HG03575 (cell line): ENCODE data around the gene BCAS3.
A peak's percentile ranks its signal among the peaks of the same experiment; 100 is the strongest.

Source experiments
- ATAC-seq: cut with Tn5 transposase; IDR thresholded peaks from one replicate; pipeline ENCODE4 v1.9.1; 2021; ENCODE audit not compliant: unreplicated experiment, insufficient number of reproducible peaks, low FRiP score; ENCODE audit errors: extremely low read depth

BCAS3 gene

DNA sequence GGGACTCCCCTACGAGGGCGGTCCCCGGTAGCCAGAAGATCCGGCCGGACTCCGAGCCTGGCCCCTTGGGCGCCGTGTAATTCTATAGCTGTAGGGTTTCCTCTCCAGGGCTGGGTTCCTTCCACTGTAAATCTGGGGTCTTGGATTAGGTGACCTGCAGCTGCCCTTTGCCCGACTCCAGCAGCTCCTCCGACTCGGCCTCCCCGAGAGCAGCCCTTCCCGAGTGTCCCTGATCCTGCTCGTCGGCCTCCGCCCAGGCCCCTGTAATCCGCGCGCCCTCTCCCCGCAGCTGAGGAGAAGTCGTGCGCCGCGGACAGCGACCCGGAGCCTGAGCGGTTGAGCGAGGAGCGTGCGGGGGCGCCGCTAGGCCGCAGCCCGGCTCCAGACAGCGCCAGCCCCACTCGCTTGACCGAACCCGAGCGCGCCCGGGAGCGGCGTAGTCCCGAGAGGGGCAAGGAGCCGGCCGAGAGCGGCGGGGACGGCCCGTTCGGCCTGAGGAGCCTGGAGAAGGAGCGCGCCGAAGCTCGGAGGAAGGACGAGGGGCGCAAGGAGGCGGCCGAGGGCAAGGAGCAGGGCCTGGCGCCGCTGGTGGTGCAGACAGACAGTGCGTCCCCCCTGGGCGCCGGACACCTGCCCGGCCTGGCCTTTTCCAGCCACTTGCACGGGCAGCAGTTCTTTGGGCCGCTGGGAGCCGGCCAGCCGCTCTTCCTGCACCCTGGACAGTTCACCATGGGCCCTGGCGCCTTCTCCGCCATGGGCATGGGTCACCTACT is 727.4 kb downstream of the BCAS3 start:
- no peak for ATAC-seq

DNA sequence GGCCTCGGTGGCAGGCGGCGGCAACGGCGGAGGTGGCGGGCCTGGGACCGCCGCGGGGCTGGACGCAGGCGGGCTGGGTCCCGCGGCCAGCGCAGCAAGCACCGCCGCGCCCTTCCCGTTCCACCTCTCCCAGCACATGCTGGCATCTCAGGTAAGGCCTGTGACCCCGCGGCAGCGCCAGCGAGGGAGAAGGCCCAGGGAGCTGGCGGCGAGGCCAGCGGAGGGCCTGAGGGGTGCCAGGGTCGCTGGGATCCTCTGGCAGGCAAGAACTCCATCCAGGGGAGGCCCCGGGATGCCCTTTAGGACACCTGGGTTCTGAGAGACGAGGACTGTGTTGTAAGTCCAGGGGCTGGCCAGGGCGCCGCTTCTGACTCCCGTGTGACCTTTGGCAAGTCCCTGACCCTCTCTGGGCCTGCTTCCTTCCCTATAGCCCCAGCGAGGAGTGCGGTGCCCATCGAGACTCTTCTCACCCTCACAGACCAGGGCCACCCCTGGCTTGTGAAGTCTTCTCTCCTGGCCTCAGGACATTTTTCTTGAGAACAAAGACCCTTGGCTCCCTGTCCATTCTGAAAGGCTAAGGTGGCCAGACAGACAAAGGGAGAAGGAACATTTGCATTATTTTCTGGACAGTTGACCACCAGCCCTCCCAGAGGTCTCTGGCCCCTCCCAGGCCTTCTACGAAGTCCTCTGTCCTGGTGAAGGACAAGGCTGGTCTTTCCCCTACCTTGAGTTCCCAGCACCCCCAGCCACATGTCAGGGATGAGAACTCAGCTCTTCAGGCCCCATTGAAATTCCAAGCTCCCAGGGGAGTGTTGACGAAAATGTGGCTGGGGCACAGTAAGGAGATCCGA is 728.3 kb downstream of the BCAS3 start:
- ATAC-seq: no peak

DNA sequence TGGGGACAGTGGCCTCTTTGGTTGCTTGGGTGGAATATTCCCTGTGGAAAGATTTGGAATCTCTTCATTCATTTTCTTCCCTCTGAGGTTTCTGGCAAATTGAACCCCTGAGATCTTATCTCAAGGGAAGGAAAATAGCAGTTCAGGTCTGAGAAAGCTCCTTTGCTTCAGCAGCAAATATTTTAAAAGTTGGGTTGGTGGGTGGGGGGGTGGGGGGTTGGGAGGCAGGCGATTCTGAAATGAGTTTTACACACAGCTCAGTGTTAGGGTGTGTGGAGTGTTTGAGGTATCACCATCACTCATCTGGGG is 728.8 kb downstream of the BCAS3 start:
- no peak for ATAC-seq

DNA sequence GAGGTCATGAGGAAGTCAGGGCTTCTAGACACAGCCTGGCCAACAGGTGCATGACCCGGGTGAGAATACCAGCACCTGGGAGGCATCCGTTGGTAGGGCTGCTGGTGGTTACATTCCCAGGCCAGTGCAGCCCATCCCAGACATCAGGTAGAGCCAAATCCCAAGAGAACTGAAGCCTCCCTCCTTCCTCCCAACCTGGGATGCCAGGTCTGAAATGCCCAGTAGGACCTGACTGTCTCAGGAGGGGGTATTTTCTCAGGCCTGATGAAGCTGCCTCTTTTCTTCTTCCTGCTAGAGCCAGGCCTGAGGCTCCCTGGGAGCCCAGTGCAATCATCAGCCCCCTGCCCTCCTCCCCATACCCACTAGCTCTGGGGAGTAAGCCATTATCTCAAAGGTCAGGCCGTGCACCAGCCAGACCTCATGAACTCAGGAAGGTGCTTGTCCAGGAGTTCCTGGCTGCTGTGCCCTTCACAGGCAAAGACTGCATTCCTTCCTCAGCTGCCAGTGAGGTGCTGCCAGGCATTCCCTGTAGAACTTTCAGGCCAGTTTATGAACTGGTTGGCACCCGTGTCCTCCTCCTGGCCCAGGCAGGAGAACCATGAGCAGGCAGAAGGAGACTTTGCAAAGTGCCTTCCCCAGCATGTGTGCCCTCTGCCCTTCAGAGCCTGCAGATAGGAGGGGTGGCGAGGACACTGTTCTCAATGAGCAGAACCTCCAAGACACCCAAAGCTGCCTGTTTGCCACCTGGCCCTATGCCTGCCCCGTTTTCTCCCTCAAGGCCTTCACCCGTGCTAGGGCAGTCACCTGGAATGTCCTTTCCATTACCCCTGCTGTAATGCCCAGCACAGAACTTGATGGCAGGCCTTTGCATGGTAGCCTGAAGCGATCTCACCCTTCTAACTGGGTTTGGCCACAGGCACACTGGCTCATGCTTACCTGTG is 729.6 kb downstream of the BCAS3 start:
- no peak for ATAC-seq

DNA sequence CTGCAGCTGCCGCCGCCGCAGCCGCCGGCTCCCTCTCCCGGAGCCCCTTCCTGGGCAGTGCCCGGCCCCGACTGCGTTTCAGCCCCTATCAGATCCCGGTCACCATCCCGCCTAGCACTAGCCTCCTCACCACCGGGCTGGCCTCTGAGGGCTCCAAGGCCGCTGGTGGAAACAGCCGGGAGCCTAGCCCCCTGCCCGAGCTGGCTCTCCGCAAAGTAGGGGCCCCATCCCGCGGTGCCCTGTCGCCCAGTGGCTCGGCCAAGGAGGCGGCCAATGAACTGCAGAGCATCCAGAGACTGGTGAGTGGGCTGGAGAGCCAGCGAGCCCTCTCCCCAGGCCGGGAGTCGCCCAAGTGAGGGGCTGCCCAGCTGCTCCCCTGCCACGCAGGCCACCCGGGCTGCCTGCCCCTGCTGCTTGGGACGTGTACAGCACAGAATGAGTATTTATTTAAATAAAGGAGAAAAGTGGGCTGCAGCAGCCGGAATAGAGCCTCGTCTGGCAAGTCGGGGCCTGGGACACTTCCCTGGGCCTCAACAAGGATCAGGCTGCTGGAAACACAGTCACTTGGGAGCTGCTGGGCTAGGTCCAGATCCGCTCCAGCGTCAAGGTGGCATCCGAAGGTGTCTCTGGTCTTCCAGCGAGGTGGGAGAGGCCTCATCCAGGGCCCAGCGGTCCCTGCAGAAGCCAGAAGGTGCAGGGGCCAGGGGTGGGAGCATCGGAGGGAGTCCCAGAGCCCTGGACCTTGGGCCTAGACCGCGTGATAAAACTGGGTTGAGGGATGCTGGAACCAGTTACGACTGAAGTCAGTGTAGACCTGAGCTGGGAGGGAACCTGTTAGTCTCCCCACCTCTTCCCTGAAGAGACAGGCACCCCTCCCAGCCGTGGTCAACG is 730.7 kb downstream of the BCAS3 start:
- ATAC-seq: no peak

DNA sequence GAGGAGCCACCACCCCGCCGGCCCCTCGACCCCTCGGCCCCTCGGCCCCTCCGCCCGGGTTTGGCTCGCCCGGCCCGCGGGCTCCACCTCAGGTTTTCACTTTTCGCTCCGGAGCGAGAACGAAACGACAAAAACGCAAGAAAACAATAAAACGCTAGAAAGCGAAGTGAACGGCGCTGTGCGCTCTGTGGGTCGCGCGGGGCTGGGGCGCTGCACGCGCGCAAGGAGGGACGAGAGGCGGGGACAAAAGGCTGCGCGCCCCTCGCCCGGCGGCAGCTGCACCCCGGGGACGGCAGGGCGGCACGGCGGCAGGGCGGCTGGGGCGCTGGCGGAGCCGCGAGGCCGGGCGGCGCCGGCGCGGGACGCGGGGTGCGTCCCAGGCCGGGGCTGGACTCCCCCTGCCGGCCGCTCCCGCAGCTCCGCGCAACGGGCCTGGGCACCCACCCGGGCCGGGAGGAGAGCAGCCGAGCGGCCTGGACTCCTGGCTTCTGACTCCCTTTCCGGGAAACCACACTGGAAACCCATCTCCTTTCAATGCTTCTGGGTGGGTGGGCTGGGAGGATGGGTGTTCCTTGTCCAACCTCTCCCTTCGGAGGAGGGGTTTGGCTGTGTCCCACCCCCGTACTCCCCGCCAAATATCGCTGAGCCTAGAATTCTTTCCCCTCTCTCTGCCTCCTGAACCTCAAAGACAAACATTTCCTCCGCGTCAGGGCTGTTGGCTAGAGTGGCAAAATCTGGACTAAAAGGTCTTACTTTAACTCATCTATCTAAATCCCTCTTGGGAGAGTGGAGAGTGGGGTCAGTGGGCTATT is 731.9 kb downstream of the BCAS3 start:
- ATAC-seq: no peak

DNA sequence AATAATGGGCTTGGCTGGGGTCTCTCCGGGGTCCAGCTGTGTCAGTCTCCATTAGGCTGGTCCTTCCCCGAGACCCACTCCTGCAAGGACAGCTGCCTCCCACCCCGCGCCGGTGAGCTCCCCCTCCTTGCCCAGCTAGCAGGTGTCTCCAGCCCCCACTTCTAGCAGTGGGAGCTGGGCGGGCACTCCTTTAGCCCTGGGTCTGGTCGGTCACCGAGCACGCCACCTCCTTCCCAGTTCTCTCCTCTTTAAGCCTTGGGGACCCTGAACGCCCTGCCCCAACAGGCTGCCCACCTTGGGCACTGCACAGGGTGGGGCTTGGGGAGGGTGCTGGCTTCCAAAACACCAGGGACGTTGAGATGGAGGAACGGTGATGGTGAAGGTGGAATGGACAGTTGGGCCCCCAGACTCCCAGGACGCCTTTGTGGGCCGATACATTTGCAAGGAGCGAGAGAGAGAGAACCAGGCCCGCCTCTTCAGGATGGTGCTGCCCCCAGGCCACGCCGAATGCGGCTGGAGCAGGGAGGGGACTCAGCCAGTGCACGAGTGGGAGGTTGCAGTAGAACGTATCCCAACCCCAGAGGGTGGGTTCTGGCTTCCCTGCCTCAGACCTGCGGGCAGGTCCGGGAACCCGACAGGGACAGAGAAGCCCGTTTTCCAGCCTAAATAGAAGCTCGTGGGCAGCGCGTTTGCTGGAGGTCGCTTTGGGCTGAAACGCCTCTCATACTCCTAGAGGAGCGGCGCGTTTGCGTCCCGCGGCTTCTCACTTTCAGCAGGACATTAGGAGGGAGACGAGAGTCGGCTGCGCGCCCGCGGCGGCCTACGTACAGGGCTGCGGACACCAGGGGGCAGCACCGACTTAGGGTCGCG is 732.7 kb downstream of the BCAS3 start:
- ATAC-seq: no peak

DNA sequence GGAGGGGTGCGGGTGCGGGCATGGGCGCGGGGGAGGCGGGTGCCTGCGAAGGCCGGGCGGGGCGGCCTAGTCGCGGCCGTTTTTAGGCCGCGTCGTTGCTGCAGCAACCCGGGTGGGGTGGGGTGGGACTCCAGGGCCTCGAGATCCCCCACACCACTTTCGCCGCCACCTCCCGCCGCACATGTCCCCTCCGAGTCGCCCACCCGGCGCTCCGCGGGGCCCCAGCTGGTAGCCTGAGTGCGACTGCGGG is 733.3 kb downstream of the BCAS3 start:
- ATAC-seq: no peak

DNA sequence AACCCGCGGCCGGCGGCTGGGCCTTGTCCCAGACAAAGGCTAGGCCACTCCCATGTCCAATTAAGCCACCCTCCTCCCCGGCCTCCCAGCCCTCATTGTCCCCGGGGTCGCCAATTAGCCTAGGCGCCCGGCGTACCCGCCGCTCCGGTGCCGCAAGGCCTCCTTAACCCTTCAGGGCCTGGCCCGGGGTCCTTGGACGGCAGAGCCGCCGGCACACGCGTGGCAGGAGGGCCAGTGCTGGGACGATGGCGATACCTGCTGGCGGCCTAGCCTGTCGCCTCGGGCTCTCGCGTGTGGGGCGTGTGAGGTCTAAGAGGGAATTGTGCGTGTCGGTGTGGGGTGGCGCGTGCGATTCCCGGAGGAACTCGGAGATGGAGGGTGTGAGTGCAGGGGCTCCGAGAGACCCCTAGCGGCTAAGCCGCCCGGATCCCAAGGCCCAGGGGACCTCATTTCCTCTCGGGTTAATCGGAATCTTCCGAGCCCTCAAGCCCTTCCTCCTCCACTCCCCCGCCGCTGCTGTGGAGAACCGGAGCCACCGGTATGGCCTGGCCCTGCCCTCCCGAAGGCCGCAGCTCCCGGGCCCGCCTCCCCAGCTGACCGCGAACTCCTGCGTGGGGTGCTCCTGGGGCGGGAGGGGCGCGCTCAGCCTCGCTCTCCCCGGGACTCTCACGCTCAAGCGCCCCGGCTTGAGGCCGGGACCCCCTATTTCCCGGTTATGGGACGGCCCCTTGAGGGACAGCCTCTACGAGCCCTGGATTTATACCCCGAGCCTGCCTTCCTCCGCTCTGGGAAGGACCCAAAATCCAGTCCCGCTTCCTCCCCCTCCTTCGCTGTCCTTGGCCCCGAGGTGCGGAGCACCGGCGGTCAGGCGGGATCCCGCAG is 733.9 kb downstream of the BCAS3 start:
- ATAC-seq: no peak

DNA sequence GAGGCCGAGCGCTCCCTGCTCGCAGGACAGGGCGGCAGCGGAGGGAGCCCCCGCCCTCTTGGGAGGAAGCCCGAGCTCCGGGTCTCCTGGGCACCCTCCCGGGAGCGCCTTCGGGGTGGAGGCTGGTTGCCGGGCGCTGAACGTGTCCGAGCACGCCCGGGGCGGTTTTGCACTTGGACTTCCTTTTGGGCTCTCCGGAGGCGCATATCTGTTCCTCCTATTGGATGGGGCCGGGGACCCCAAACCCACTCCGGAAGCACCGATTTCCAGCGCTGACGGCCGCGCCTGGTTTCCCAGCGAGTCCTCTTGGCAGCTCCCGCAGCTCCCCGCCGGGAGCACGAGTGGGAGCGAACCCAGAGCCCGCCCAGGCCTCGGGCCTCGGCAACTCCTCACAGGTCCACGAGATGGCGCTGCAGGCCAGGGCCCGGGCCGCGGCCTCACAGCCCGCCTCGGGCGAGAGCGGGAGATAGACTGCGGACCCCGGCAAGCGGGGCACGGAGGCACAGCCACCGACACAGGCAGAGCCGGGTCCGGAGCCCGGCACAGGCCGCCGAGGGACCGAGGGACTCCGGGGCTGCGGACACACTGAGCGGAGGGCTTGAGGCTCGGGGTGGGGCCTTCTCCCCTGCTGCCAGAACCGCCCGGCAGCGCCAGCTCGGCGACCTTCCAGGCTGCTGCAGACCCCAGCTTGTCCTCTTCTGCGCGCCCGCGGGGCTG is 734.6 kb downstream of the BCAS3 start:
- ATAC-seq: peak; percentile 43

DNA sequence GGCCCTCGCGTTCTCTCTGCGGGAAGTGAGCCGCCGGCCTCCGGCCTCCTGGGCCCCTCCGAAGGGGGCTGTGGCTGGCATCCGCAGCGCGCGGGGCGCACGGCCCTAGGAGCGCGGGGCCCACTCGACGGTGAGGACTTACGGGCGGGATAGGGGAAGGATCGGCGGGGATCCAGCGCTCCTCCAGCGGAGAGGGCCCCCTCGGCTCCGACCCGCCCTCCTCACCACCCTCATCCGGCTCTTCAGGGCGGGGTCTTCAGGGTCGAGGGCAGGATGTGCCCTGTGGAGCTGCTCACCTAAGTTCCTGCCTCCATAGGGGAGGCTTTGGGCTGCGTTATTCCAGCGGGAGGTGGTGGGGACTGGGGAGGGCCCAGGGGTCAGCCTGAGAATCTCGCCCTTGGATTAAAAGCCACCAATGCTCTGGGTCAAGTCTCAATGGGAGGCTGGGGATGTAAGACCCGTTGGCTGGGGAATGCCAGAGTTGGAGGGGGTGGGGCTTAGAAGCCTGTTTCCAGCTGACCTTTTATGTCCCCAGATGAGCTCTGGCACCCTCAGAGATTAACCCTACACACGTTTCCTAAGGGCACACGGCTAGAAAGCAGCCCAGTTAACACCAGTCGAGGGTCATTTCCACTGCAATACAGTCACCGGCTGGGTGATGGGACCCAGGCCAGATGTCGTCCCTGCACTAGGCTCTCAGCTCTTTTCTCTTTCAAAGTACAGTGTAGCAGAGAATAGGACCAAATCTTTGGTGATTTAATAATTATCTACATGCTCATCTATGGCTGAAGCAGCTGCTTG is 735.4 kb downstream of the BCAS3 start:
- ATAC-seq: no peak

DNA sequence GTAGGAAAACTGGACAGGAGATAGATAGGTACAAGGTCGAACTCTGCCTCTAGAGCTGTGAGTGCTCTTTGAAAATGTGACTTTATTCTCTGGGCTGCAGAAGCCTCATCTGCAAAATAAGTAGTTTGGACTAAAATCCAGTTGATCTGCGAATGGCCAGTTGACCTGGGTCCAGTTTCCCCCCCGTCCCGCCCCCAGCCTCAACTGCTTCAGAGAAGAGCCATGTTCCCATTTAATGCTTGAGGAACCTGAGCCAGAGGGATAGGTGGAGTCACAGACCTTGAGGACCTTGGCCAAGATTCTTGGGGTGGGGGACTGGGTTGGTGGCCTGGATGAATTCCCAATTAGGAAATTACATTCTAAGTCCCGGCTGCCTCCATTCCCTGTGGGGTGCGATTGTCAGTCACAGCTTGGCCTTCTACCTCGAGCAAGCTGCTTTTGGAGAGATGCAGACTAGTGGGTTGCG is 736.0 kb downstream of the BCAS3 start:
- ATAC-seq: no peak

DNA sequence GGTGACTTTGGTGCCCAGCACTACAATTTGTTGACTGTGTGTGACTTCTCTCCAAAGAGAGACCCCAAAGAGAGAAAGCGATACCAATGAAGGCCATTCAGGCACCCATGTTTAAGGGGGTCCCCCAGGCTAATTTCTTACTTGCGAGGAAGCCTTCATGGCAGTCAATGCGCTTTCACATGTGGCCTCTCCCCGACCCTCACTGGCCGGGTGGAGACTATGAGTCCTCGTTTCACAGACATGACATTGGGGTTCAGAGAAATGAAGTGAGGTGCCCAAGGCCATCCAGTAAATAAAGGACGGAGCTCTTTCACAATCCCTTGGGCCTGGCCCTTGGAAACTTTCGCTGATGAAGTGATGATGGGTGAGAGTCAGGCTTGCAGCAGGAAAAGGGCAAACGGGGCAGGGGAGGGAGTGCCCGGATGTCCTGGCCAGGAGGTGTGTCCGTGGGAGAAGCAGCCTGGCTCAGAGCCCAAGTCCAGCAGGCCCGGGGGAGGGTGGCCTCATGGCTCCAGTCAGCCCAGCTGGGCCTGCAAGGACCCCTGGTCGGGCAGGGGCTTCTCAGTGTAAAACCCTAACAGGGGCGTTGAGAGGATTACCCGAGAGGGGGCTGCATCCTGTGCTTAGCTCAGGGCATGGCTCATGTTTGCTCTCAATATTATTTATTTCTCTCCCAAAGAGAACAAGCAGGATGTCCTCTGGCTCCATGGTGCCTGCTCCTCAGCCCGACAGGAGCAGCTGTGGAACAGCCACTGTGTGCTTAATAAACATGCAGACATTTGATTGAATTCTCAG is 736.7 kb downstream of the BCAS3 start:
- no peak for ATAC-seq

DNA sequence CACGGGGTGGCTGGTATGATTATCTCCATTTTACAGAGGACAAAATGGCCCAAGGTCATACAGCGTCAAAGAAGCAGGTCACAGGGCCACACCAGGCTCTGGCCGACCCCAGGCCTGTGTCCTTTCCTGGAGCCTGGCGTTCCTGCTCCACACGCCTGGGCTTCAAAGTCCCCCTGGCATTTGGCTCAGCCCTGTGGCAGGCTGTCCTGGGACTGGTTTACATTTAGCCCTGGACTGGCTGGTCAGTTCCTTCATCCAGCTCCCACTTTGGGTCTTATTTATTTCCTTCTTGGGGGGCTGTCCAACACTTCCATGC is 737.2 kb downstream of the BCAS3 start:
- ATAC-seq: no peak
